HepG2 (cell line): ENCODE results near the gene GSS. TPM values are rescaled to one million over a fixed set of nuclear protein-coding genes. Genes with fewer than 3 reads are reported as not detected.

Source experiments
- AKNA ChIP-seq: sonication (generic); formaldehyde crosslinking; IDR thresholded peaks from 2 replicates; pipeline ENCODE4 v1.4.0; 2020; ENCODE audit warnings: missing genetic modification reagents, borderline replicate concordance
- CERS6 ChIP-seq: sonication (generic); formaldehyde crosslinking; IDR thresholded peaks from 2 replicates; pipeline ENCODE4 v1.5.0; 2020; ENCODE audit warnings: missing genetic modification reagents
- GLI4 ChIP-seq: sonication (generic); formaldehyde crosslinking; IDR thresholded peaks from 2 replicates; pipeline ENCODE4 v1.5.1; 2020; ENCODE audit warnings: missing genetic modification reagents, mild to moderate bottlenecking, moderate library complexity, borderline replicate concordance
- KLF16 ChIP-seq, 2 experiments: sonication (generic) in 1 of 2; formaldehyde crosslinking in 1 of 2; IDR thresholded peaks; 2 replicates each; pipeline versions ENCODE4 v1.6.1 to v1.8.0; 2016 to 2023; ENCODE audit warnings: missing genetic modification reagents in 2 of 2, missing compliant biosample characterization in 1 of 2
- NFYC ChIP-seq: IDR thresholded peaks from 2 replicates; pipeline ENCODE4 v1.6.1; 2016; ENCODE audit warnings: missing genetic modification reagents, missing compliant biosample characterization
- RARA ChIP-seq: IDR thresholded peaks from 2 replicates; pipeline ENCODE4 v1.6.1; 2016; ENCODE audit warnings: missing genetic modification reagents, missing compliant biosample characterization
- ZBTB4 ChIP-seq: sonication (generic); formaldehyde crosslinking; IDR thresholded peaks from 2 replicates; pipeline ENCODE4 v1.4.0; 2020; ENCODE audit warnings: missing genetic modification reagents, mild to moderate bottlenecking, borderline replicate concordance
- ZIK1 ChIP-seq: sonication (generic); formaldehyde crosslinking; IDR thresholded peaks from 2 replicates; pipeline ENCODE4 v1.5.0; 2020; ENCODE audit warnings: mild to moderate bottlenecking, low read depth, missing genetic modification reagents, borderline replicate concordance
- ZNF407 ChIP-seq: sonication (generic); formaldehyde crosslinking; IDR thresholded peaks from one replicate; pipeline ENCODE4 v1.5.1; 2020; ENCODE audit warnings: mild to moderate bottlenecking, missing genetic modification reagents; ENCODE audit errors: not compliant biosample characterization
- polyA plus RNA-seq, 8 experiments: library from polyadenylated mRNA; depleted of rRNA in 3 of 8; stranded (reverse) in 7 of 8; unstranded in 1 of 8; fragments of >200 nt; fragmentation: Illumina TruSeq in 4 of 8; extraction: Trizol in 4 of 8; gene quantifications; 2 replicates each; pipeline versions ENCODE4 v1.2.1 to v1.2.3, GENCODE V29; 2011 to 2016; ENCODE audit warnings: low read depth in 4 of 8, missing spikeins in 1 of 8, mixed read lengths in 1 of 8; ENCODE audit not compliant: insufficient read depth in 1 of 8
- total RNA-seq, 5 experiments: library from RNA; depleted of rRNA; stranded (reverse); fragments of >200 nt; fragmentation: Illumina TruSeq; extraction: Trizol; gene quantifications; 2 replicates each; pipeline ENCODE4 v1.2.3, GENCODE V29; 2016; ENCODE audit warnings: low read depth in 1 of 5

GSS gene
- total and polyA plus RNA-seq, 2 of the 13 experiments (the other 11 are each of a cell fraction or from before 2014, with no cell fraction given): 80.1 to 102 TPM

GRCh38 chr20:34955231-34956040 is at the start of gene GSS, which contains the start of gene MYH7B (continued):
- no peak for TF ChIP-seq CERS6 (CRISPR knock-in tag)
- peak; percentile 99 for TF ChIP-seq ZNF407 (CRISPR knock-in tag)
- peak; percentile 58 for TF ChIP-seq NFYC (CRISPR knock-in tag)
- peak; percentile 52; the same call in 1 of the 2 replicates for TF ChIP-seq RARA (CRISPR knock-in tag)
- TF ChIP-seq ZIK1 (CRISPR knock-in tag): peak; percentile 88
- peak in 1 of 2 experiments; percentile 93; a peak in 2 of 4 replicates for TF ChIP-seq KLF16 (CRISPR knock-in tag; IDR thresholded peaks at IDR 0.05)
- no peak; the same call in 1 of the 2 replicates for TF ChIP-seq AKNA (CRISPR knock-in tag)
- peak; percentile 99 for TF ChIP-seq GLI4
- peak; percentile 93 for TF ChIP-seq ZBTB4
